Measurements from ENCODE around the gene ITGBL1.

The ITGBL1 gene

GRCh38 chr13:101628900-101629299, 176.4 kb downstream of the ITGBL1 start:
- no peak overlapping the region for H3K4me3 ChIP-seq (ENCODE audit: low read depth, low read length)
- TF ChIP-seq, protein P1, sequence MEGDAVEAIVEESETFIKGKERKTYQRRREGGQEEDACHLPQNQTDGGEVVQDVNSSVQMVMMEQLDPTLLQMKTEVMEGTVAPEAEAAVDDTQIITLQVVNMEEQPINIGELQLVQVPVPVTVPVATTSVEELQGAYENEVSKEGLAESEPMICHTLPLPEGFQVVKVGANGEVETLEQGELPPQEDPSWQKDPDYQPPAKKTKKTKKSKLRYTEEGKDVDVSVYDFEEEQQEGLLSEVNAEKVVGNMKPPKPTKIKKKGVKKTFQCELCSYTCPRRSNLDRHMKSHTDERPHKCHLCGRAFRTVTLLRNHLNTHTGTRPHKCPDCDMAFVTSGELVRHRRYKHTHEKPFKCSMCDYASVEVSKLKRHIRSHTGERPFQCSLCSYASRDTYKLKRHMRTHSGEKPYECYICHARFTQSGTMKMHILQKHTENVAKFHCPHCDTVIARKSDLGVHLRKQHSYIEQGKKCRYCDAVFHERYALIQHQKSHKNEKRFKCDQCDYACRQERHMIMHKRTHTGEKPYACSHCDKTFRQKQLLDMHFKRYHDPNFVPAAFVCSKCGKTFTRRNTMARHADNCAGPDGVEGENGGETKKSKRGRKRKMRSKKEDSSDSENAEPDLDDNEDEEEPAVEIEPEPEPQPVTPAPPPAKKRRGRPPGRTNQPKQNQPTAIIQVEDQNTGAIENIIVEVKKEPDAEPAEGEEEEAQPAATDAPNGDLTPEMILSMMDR (IDR thresholded peaks at IDR 0.05; ENCODE audit: borderline replicate concordance, insufficient read depth, low read depth, low read length) = no peak

DNA sequence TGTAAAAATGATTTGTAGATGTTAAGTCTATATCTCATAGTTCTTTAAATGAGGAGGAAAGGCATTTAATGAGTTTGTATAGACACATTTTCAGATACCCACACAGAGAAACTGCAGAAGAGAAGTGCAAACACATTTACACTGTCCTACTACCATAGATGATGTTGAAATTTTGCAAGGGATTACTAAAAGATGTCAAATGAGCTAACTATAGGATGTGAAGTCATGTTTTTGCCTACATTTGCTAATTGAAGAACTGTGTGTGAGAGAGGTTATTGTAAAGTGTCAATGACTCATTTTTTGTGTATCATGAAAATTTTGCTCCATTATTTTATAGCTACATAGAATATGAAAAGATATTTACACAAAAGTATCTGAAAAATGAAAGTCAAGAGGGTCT, 178.9 kb downstream of the ITGBL1 start:
- TF ChIP-seq, protein P1 (IDR thresholded peaks at IDR 0.05; ENCODE audit: borderline replicate concordance, insufficient read depth, low read depth, low read length) = no peak
- no peak overlapping the region for H3K4me3 ChIP-seq (ENCODE audit: low read depth, low read length)

DNA sequence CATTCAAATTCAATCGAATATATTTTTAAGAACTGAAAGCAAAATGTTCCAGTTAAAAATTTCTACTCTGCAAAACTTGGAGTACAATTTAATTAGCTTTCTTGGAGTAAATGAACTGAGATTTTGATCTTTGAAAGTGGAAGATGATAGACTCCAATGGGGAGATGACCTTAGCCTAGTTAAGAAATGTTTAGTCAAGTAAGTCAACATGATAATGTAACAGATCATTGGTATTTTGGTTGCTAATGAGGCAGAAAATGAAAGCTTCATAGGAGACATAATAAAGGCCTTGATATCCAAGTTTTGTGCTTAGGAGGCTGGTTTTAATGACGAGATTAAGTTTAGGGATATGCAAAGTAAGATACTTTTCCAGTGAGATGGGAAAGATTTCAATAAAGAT, 181.7 kb downstream of the ITGBL1 start:
- H3K4me3 ChIP-seq (ENCODE audit: low read depth, low read length) = no peak overlapping the region
- TF ChIP-seq, protein P1 (IDR thresholded peaks at IDR 0.05; ENCODE audit: borderline replicate concordance, insufficient read depth, low read depth, low read length) = no peak

DNA sequence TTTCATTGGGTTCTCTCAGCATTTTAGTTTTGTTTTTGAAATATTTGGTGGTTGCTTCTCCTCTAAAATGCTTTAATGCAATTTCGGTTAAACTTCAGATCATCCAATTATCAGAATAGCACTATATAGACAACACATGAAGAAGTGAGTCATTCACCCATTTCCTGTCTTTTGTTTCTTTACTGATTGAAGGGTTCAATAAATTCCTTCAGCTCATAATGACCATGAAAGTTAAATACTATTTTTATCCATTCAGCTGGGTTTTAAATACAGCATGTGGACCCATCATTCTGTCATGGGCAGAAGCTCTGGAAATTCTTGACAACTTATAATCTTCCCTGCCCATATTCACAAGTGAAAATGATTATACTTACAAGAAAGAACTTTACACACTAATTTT, 187.2 kb downstream of the ITGBL1 start:
- no peak overlapping the region for H3K4me3 ChIP-seq (ENCODE audit: low read depth, low read length)
- TF ChIP-seq, protein P1 (IDR thresholded peaks at IDR 0.05; ENCODE audit: borderline replicate concordance, insufficient read depth, low read depth, low read length) = no peak

DNA sequence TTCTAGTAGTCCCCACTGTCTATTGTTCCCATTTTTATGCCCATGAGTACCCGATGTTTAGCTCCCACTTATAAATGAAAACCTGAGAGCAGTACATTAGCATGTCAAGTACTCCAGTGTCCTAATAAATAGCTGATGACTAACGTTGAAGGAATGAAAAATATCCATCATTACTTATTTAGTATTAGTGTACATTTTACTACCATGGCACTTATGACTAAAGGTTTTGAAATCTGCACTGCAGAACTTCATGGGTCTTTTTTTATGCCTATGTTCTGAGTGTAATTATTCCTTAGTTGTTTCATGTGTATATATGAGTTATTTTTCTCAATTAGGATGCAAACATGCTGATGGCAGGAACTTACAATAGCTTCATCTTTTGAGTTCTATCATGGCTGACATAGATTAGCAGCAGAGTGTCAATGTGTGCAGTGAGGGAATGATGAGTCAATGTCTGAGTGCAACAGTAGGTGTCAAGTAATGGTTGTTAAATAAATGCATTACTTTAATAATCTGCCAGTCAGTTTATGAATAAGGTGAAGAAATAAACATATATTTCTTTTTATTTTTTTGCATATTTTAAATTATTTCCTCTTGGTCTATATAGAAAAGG, 188.4 kb downstream of the ITGBL1 start:
- H3K4me3 ChIP-seq (ENCODE audit: low read depth, low read length) = no peak overlapping the region
- TF ChIP-seq, protein P1 (IDR thresholded peaks at IDR 0.05; ENCODE audit: borderline replicate concordance, insufficient read depth, low read depth, low read length) = no peak

- no peak overlapping the region for H3K4me3 ChIP-seq (ENCODE audit: low read depth, low read length)
- TF ChIP-seq, protein P1 (IDR thresholded peaks at IDR 0.05; ENCODE audit: borderline replicate concordance, insufficient read depth, low read depth, low read length) = no peak
Measured at GRCh38 chr13:101645871-101646270, 193.4 kb downstream of the ITGBL1 start.

GRCh38 chr13:101647760-101648159, 195.3 kb downstream of the ITGBL1 start:
- no peak overlapping the region for H3K4me3 ChIP-seq (ENCODE audit: low read depth, low read length)
- TF ChIP-seq, protein P1 (IDR thresholded peaks at IDR 0.05; ENCODE audit: borderline replicate concordance, insufficient read depth, low read depth, low read length) = no peak
